ENCODE results near the gene DCTN5.

GRCh38 chr16:23692190-23692837, 51.0 kb downstream of the DCTN5 start:
- TF ChIP-seq POLR2A (IDR thresholded peaks at IDR 0.05; ENCODE audit: low read length) (no peak), GATA1 (IDR thresholded peaks at IDR 0.05; ENCODE audit: low read depth, low read length) (no peak)
